DMS79 treated with DMSO at 0.1 percent for 48 hours (cell line): ENCODE data around the gene KIF13A.
"Not testable (repeated sequence)": the region's sequence is repeated elsewhere in the genome, so short reads cannot be mapped to it uniquely, and the experiment has no call there.

Experiments used
- DNase-seq: peaks from one replicate; lab custom pipeline; 2025; lab: John Stamatoyannopoulos, UW

KIF13A gene

GRCh38 chr6:17871189-17871519 is 116.3 kb downstream of the KIF13A start:
- no peak for DNase-seq

GRCh38 chr6:17870300-17871188 is 116.9 kb downstream of the KIF13A start:
- no peak for DNase-seq

GRCh38 chr6:17869753-17870050 is 117.7 kb downstream of the KIF13A start:
- DNase-seq: no peak

GRCh38 chr6:17869010-17869752 is 118.3 kb downstream of the KIF13A start:
- DNase-seq: no peak

GRCh38 chr6:17867880-17868279 is 119.6 kb downstream of the KIF13A start:
- no peak for DNase-seq

- DNase-seq: no peak
These were observed 120.5 kb downstream of the KIF13A start for GRCh38 chr6:17866876-17867444.

GRCh38 chr6:17865798-17866725 is 121.4 kb downstream of the KIF13A start:
- no peak for DNase-seq

GRCh38 chr6:17865243-17865642 is 122.2 kb downstream of the KIF13A start:
- DNase-seq: peak; percentile 26

GRCh38 chr6:17863901-17864754 is 123.3 kb downstream of the KIF13A start:
- no peak for DNase-seq

- DNase-seq: no peak
These were observed 126.1 kb downstream of the KIF13A start for GRCh38 chr6:17861361-17861760.

GRCh38 chr6:17859846-17860245 is 127.6 kb downstream of the KIF13A start:
- DNase-seq: no peak

- DNase-seq: no peak
These were observed 128.9 kb downstream of the KIF13A start for GRCh38 chr6:17858584-17858983.

GRCh38 chr6:17857188-17857587 is 130.2 kb downstream of the KIF13A start:
- not testable (repeated sequence) for DNase-seq

- no peak for DNase-seq
These were observed 131.1 kb downstream of the KIF13A start for GRCh38 chr6:17856306-17856705.

- DNase-seq: no peak
These were observed 132.1 kb downstream of the KIF13A start for GRCh38 chr6:17855381-17855780.

GRCh38 chr6:17853533-17853932 is 133.9 kb downstream of the KIF13A start:
- no peak for DNase-seq

GRCh38 chr6:17851720-17852161 is 135.7 kb downstream of the KIF13A start:
- no peak for DNase-seq

- no peak for DNase-seq
These were observed 136.3 kb downstream of the KIF13A start for GRCh38 chr6:17851001-17851719.

GRCh38 chr6:17850281-17850680 is 137.2 kb downstream of the KIF13A start:
- no peak for DNase-seq

GRCh38 chr6:17847203-17847760 is 140.2 kb downstream of the KIF13A start:
- DNase-seq: no peak
